H54 (cell line): ENCODE measurements around the gene ZNF205.

Source experiments
- DNase-seq: peaks from one replicate; pipeline ENCODE4 v3.0.0; 2011; ENCODE audit warnings: low spot score, mixed read lengths; ENCODE audit not compliant: insufficient read length
- FAIRE-seq: peaks from 3 replicates; lab custom pipeline; 2011; peaks lifted over from hg19 to GRCh38; lab: Jason Lieb, UNC
- POLR2A ChIP-seq: IDR thresholded peaks from 2 replicates; pipeline ENCODE4 v1.6.1; 2011; ENCODE audit warnings: low read depth, mild to moderate bottlenecking, low read length

The ZNF205 gene

GRCh38 chr16:3101018-3101840 is 11.2 kb upstream of the ZNF205 start:
- FAIRE-seq: no peak
- DNase-seq: no peak
- TF ChIP-seq POLR2A: no peak

GRCh38 chr16:3101841-3102470 is 10.4 kb upstream of the ZNF205 start:
- no peak for FAIRE-seq
- DNase-seq: no peak
- no peak for TF ChIP-seq POLR2A

DNA sequence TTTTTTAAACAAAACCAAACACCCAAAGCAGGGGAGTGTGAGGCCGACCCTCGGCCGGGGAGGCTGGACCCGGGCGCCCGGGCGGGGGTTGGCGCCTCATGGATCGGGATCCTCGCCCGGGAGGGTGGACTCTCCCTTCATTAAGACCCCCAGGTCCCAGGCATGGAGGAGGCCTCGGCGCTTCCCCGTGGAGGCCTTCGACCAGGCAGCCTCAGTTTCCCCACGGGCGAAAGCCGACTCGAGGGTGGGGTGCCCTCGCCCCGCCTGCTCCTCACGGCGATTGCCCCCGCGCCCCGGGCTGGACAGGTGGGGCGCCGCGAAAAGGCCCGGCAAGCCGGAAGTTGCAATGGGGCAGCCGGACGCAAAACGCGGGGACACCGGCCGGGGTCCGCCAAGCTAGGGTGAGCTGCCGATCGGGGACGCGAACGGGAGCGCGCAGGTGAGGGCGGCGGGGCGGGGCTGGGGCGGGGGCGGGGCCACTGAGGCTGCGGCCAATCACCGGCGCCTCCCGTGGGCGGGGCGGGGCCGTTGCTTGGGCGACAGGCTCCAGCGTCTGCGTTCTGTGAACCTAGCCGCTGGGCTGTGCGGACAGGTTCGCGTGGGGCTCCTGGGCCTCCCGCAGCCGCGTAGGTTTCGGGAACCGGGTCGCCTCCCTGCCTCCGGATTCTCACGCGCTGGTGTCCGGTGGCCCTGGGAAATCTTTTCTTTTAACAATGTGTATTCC is 6.0 kb upstream of the ZNF205 start:
- peak; percentile 53 for TF ChIP-seq POLR2A
- FAIRE-seq (no peak), DNase-seq (peak; percentile 95)

DNA sequence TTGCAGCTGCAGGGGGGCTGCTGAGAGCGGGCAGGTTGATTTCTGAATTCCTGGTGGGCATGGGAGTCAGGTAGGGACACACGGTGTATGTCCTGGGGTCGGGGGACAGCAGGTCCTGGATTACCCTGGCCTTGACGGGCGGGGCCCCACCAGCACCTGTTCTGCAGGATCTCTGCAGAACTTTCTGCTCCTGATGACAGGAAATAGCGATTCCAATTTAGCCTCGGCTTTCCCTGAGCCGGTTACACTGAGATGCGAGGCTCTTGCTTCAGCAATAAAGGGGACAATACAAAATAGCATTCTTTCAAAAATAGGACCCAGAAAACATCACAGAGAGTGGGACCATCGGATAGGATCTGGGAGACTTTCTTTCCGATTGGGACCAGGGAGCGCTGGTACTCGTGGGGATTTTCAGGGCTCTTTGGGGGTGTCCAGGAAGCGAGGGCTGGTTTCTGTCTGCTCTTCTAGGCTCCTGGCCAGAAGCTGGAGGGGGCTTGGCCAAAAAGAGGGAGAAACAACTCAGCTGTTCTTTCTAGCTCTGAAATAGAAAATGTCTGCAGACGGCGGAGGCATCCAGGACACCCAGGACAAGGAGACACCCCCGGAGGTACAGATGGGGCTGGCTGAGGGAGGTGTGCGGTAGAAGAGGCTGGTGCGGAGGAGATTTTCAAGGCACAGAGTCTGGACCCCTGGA is 642 bp downstream of the ZNF205 start:
- no peak; the same call in 1 of the 2 replicates for TF ChIP-seq POLR2A
- DNase-seq (no peak), FAIRE-seq (no peak)

DNA sequence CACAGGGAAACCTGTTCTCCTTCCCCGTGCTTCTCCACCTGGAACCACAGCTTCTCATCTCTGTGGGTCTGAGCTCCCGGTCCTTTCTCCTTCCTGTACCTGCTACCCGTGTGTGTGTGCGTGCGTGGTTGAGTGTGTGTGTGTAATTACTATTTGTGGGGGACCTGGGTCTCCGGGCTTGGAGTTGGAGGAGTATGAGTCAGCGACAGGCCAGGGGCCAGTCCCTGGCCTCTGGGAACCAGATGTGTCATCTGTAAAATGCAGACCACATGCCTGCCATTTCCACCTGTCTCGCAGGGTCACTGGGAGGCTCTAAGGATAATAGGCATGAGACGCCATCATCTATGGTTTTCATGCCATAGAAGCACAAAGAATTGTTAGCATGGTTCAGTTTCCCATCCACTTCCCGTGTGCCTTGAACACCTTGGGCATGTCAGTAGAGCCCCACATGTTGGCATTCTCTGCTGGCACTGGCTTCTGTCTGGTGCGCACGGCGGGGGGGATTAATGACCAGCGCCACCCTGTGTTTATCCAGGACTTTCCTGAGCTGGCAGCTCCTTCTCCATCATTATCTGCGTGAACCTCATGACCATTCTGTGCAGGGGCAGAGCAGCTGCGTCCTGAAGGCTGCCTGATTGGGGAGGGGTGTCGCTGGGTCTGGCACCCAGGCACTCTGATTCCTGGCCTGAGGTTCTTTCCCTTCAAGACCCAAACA is 1.5 kb downstream of the ZNF205 start:
- FAIRE-seq (no peak), DNase-seq (peak; percentile 63)
- TF ChIP-seq POLR2A: no peak

- TF ChIP-seq POLR2A: no peak
- FAIRE-seq: no peak
- DNase-seq: no peak
Observed at GRCh38 chr16:3115003-3115402, 2.6 kb downstream of the ZNF205 start.

GRCh38 chr16:3115561-3115960 is 3.2 kb downstream of the ZNF205 start:
- no peak for TF ChIP-seq POLR2A
- DNase-seq (no peak), FAIRE-seq (no peak)

- TF ChIP-seq POLR2A: no peak
- no peak for FAIRE-seq
- no peak for DNase-seq
Observed at GRCh38 chr16:3118204-3118790, 5.9 kb downstream of the ZNF205 start.

DNA sequence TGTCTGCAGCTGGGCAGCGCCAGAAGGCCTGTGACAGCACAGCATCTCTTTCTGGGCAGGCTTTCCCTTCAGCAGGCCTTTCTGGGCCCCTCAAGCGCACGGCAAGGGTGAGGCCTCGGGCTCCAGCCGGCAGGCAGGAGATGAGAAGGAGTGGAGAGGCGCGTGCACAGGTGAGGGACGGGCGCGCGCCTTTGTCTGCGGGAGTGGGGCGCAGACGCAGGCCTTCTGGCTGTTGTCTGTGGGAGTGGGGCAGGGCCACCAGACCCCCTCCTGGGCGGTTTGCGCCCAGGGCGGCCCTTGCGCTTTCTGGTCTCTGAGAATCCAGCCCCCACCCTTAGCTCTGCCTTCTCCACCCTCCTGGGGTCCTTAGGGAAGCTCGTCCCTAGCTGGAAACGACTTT is 6.5 kb downstream of the ZNF205 start:
- TF ChIP-seq POLR2A: no peak
- FAIRE-seq (no peak), DNase-seq (no peak)

GRCh38 chr16:3119286-3119685 is 6.9 kb downstream of the ZNF205 start:
- DNase-seq (no peak), FAIRE-seq (no peak)
- TF ChIP-seq POLR2A: no peak

DNA sequence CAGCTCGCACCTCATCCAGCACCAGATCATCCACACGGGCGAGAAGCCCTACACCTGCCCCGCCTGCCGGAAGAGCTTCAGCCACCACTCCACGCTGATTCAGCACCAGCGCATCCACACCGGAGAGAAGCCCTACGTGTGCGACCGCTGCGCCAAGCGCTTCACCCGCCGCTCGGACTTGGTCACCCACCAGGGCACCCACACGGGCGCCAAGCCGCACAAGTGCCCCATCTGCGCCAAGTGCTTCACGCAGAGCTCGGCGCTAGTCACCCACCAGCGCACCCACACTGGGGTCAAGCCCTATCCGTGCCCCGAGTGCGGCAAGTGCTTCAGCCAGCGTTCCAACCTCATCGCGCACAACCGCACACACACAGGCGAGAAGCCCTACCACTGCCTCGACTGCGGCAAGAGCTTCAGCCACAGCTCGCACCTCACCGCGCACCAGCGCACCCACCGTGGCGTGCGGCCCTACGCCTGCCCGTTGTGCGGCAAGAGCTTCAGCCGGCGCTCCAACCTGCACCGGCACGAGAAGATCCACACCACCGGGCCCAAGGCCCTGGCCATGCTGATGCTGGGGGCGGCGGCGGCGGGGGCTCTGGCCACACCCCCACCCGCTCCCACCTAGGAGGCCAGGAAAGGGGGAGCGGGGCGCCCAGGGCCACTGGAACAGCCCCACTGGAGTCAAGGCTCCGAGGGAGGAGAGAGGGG is 7.5 kb downstream of the ZNF205 start:
- no peak for FAIRE-seq
- TF ChIP-seq POLR2A: no peak
- DNase-seq: no peak

DNA sequence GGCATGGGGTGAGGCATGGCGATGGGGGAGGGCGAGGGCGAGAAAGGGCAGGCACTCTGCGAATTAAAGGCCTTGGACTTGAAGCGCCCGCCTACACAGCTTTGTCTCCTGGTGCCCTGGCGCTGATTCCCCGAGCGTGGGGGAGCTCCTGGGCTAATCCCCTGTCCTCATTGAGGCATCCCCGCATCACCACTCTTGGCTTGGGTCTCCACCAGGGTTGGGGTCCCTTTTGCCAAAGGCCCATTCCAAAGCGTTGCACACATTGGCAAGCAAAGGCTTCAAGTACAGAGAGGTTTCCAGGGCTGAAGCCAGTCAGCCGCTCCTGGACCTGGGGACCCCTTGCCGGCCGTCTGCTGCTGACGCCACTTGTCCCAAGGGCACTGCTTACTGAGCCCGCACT is 8.0 kb downstream of the ZNF205 start:
- TF ChIP-seq POLR2A: no peak
- DNase-seq (no peak), FAIRE-seq (no peak)
